SK-N-SH (cell line): ENCODE data around the gene YTHDF1. TPM values are rescaled to one million over a fixed set of nuclear protein-coding genes. Genes with fewer than 3 reads are reported as not detected.

Experiments
- CTCF ChIA-PET: fragments of 300-600, 350-600 bp; formaldehyde crosslinking; extraction: SDS; loops from one replicate; lab custom pipeline; 2021; lab: Yijun Ruan, JAX
- POLR2A ChIA-PET: fragments of 350-600 bp; sonication (Branson Sonifier 250); formaldehyde crosslinking; extraction: SDS; loops from one replicate; lab custom pipeline; 2020; ENCODE audit warnings: antibody characterized with exemption, inconsistent platforms; lab: Yijun Ruan, JAX
- DNase-seq: peaks from one replicate; pipeline ENCODE4 v3.0.0; 2012
- H2AFZ ChIP-seq: fragments of 200-600 bp; sonication (generic); 2 replicates; pipeline ENCODE4 v1.8.1; 2016; ENCODE audit warnings: antibody characterized with exemption, mild to moderate bottlenecking, low read depth
- H3F3A ChIP-seq: fragments of 200-600 bp; sonication (generic); replicated peaks from 2 replicates; pipeline ENCODE3; 2016; ENCODE audit warnings: antibody characterized with exemption, mild to moderate bottlenecking; ENCODE audit not compliant: insufficient read depth
- H3K27ac ChIP-seq, 2 experiments: fragments of 200-500 bp in 1 of 2; fragments of 200-600 bp in 1 of 2; sonication (Bioruptor generic) in 1 of 2; sonication (generic), shearing (Covaris generic) in 1 of 2; 2 replicates each; pipeline versions ENCODE4 v1.5.1 to v1.6.1; 2014 to 2016; ENCODE audit warnings: low read depth in 2 of 2, inconsistent platforms in 1 of 2, low read length in 1 of 2, mild to moderate bottlenecking in 1 of 2, mixed read lengths in 1 of 2
- H3K27me3 ChIP-seq: fragments of 200-600 bp; sonication (generic), shearing (Covaris generic); 2 replicates; pipeline ENCODE4 v1.6.1; 2016; ENCODE audit warnings: mixed run types; ENCODE audit not compliant: insufficient read depth
- H3K36me3 ChIP-seq, 2 experiments: fragments of 200-500 bp in 1 of 2; fragments of 200-600 bp in 1 of 2; sonication (Bioruptor generic) in 1 of 2; sonication (generic) in 1 of 2; replicated peaks in 1 of 2; 2 replicates each; pipeline versions ENCODE3 to v1.5.1; 2014 to 2016; ENCODE audit warnings: low read length in 1 of 2, mild to moderate bottlenecking in 1 of 2; ENCODE audit not compliant: insufficient read depth in 2 of 2, control insufficient read depth in 1 of 2
- H3K4me1 ChIP-seq, 2 experiments: fragments of 200-500 bp in 1 of 2; fragments of 200-600 bp in 1 of 2; sonication (Bioruptor generic) in 1 of 2; sonication (generic), shearing (Covaris generic) in 1 of 2; 2 replicates each; pipeline versions ENCODE4 v1.5.1 to v1.6.1; 2014 to 2016; ENCODE audit warnings: low read depth in 1 of 2, low read length in 1 of 2, mixed run types in 1 of 2; ENCODE audit not compliant: insufficient read depth in 2 of 2, control insufficient read depth in 1 of 2
- H3K4me2 ChIP-seq: fragments of 200-600 bp; sonication (generic), shearing (Covaris generic); 2 replicates; pipeline ENCODE4 v1.6.1; 2017; ENCODE audit warnings: mixed run types
- H3K4me3 ChIP-seq, 2 experiments: fragments of 200-500 bp in 1 of 2; fragments of 200-600 bp in 1 of 2; sonication (Bioruptor generic) in 1 of 2; sonication (generic), shearing (Covaris generic) in 1 of 2; 2 replicates each; pipeline versions ENCODE4 v1.5.1 to v1.8.1; 2014 to 2016; ENCODE audit warnings: low read depth in 2 of 2, inconsistent platforms in 1 of 2, low read length in 1 of 2, mild to moderate bottlenecking in 1 of 2, mixed read lengths in 1 of 2, moderate library complexity in 1 of 2
- H3K79me2 ChIP-seq: fragments of 200-600 bp; sonication (generic); 2 replicates; pipeline ENCODE4 v1.8.1; 2017; ENCODE audit warnings: mild to moderate bottlenecking; ENCODE audit not compliant: insufficient read depth
- H3K9ac ChIP-seq: fragments of 200-600 bp; sonication (generic); 2 replicates; pipeline ENCODE4 v1.6.1; 2017; ENCODE audit warnings: mixed run types
- H3K9me2 ChIP-seq: fragments of 200-600 bp; sonication (generic); 2 replicates; pipeline ENCODE4 v1.6.1; 2017; ENCODE audit warnings: mixed run types
- H3K9me3 ChIP-seq: fragments of 200-600 bp; sonication (generic); 2 replicates; pipeline ENCODE4 v1.6.1; 2017; ENCODE audit warnings: mixed run types, mild to moderate bottlenecking, moderate library complexity
- H4K20me1 ChIP-seq: fragments of 200-600 bp; sonication (generic); 2 replicates; pipeline ENCODE4 v1.6.1; 2017; ENCODE audit warnings: mild to moderate bottlenecking, mixed run types; ENCODE audit not compliant: insufficient read depth
- EZH2phosphoT487 ChIP-seq: fragments of 200-600 bp; sonication (generic); IDR thresholded peaks from 2 replicates; pipeline ENCODE4 v1.6.1; 2017; ENCODE audit warnings: low read depth, mixed run types, mild to moderate bottlenecking, antibody characterized with exemption, moderate library complexity, borderline replicate concordance
- FOSL2 ChIP-seq: IDR thresholded peaks from 2 replicates; pipeline ENCODE4 v1.4.0; 2012; ENCODE audit warnings: low read depth, mild to moderate bottlenecking, moderate library complexity, borderline replicate concordance
- FOXJ3 ChIP-seq: sonication (generic); formaldehyde crosslinking; IDR thresholded peaks from 2 replicates; pipeline ENCODE4 v1.5.1; 2020; ENCODE audit warnings: mild to moderate bottlenecking, missing genetic modification reagents
- GATA2 ChIP-seq: sonication (generic); formaldehyde crosslinking; IDR thresholded peaks from 2 replicates; pipeline ENCODE4 v1.5.0; 2020; ENCODE audit warnings: mild to moderate bottlenecking, missing genetic modification reagents
- JUND ChIP-seq: IDR thresholded peaks from 2 replicates; pipeline ENCODE4 v1.4.0; 2012
- MEF2A ChIP-seq: IDR thresholded peaks from 2 replicates; pipeline ENCODE4 v1.4.0; 2012; ENCODE audit warnings: low read depth, borderline replicate concordance
- NFIC ChIP-seq: IDR thresholded peaks from 2 replicates; pipeline ENCODE4 v1.4.0; 2012; ENCODE audit warnings: borderline replicate concordance
- POLR2AphosphoS5 ChIP-seq: IDR thresholded peaks from 2 replicates; pipeline ENCODE4 v1.6.1; 2012; ENCODE audit warnings: low read depth, low read length
- RAD21 ChIP-seq: IDR thresholded peaks from 2 replicates; pipeline ENCODE4 v1.6.1; 2012; ENCODE audit warnings: mild to moderate bottlenecking, low read length
- REST ChIP-seq: IDR thresholded peaks from 2 replicates; pipeline ENCODE4 v1.6.1; 2012; ENCODE audit warnings: mild to moderate bottlenecking, low read depth, low read length, moderate library complexity
- RXRA ChIP-seq: IDR thresholded peaks from 2 replicates; pipeline ENCODE4 v1.4.0; 2012; ENCODE audit warnings: low read depth, mild to moderate bottlenecking, borderline replicate concordance
- SIN3A ChIP-seq: IDR thresholded peaks from 2 replicates; pipeline ENCODE4 v1.6.1; 2012; ENCODE audit warnings: low read depth, mild to moderate bottlenecking, low read length, moderate library complexity, borderline replicate concordance
- SMC3 ChIP-seq: IDR thresholded peaks from 2 replicates; pipeline ENCODE4 v1.6.1; 2012; ENCODE audit warnings: low read depth, low read length, improper control_type of control experiment
- TAF1 ChIP-seq: IDR thresholded peaks from 2 replicates; pipeline ENCODE4 v1.6.1; 2012; ENCODE audit warnings: low read depth, mild to moderate bottlenecking, low read length, moderate library complexity, borderline replicate concordance
- TEAD4 ChIP-seq: IDR thresholded peaks from 2 replicates; pipeline ENCODE4 v1.4.0; 2012; ENCODE audit warnings: mild to moderate bottlenecking, borderline replicate concordance; ENCODE audit not compliant: insufficient read depth
- YY1 ChIP-seq: IDR thresholded peaks from 2 replicates; pipeline ENCODE4 v1.4.0; 2012; ENCODE audit warnings: low read depth, mild to moderate bottlenecking
- WGBS: methylation state at CpG from one replicate; pipeline ENCODE4 v1.1.6; 2017; ENCODE audit warnings: low lambda C conversion rate; 5-methylcytosine and 5-hydroxymethylcytosine counted together
- polyA plus RNA-seq, 3 experiments: library from polyadenylated mRNA; depleted of rRNA; stranded (reverse); fragments of >200 nt; gene quantifications; 2 replicates each; pipeline ENCODE4 v1.2.3, GENCODE V29; 2012
- TF ChIP-seq, protein P1 (sequence below): IDR thresholded peaks from 2 replicates; pipeline ENCODE4 v1.4.0; 2012; ENCODE audit warnings: low read depth, borderline replicate concordance

The YTHDF1 gene
- polyA plus RNA-seq, 1 of the 3 experiments (the other 2 are of a cell fraction): 17.0 TPM

- CTCF ChIA-PET: interaction anchor here (2.7 kb wide), 1 partner anchor 120 kb away, joined by 7 read pairs; no protein-coding TSS in a partner anchor
Observed at GRCh38 chr20:63261795-63262528, 46.0 kb upstream of the YTHDF1 start.

GRCh38 chr20:63261060-63261794 lies 45.3 kb upstream of the YTHDF1 start:
- Histone ChIP-seq H3K4me3 (no peak overlapping the region), H3K79me2 (no peaks in the 10 kb centered on the region), H3F3A (no peaks in the 10 kb centered on the region), H3K9ac (no peak overlapping the region), H3K4me1 (peaks cover 0 to 5% of the 10 kb centered on the region in 2 experiments; a peak in 1 of 4 replicates), H3K4me2 (no peak overlapping the region), H3K9me2 (no peaks in the 10 kb centered on the region), H2AFZ (no peak overlapping the region), H3K27me3 (peaks cover 15% of the 10 kb centered on the region), H3K9me3 (no peaks in the 10 kb centered on the region), H3K36me3 (no peaks in the 10 kb centered on the region), H4K20me1 (no peaks in the 10 kb centered on the region), H3K27ac (no peak overlapping the region)
- WGBS: 47% methylated on average over 14 of the region's 25 CpGs
- ChIA-PET CTCF (interaction anchor here (0.8 to 3.5 kb wide), 5 partner anchors 9 to 121 kb away, joined by 3 to 21 read pairs (median 3); partner anchors contain the start of gene ARFGAP1), POLR2A (no interaction called here)
- DNase-seq: no peak
- TF ChIP-seq MEF2A (no peak), RXRA (no peak), SMC3 (no peak), RAD21 (no peak), YY1 (no peak), REST (no peak), NFIC (no peak), SIN3A (no peak), JUND (no peak), FOXJ3 (CRISPR knock-in tag) (no peak), FOSL2 (no peak), TAF1 (no peak), EZH2phosphoT487 (no peak), TEAD4 (no peak), GATA2 (CRISPR knock-in tag) (no peak)
- TF ChIP-seq, protein P1, sequence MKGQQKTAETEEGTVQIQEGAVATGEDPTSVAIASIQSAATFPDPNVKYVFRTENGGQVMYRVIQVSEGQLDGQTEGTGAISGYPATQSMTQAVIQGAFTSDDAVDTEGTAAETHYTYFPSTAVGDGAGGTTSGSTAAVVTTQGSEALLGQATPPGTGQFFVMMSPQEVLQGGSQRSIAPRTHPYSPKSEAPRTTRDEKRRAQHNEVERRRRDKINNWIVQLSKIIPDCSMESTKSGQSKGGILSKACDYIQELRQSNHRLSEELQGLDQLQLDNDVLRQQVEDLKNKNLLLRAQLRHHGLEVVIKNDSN: no peak

More at GRCh38 chr20:63261795-63262528, 46.0 kb upstream of the YTHDF1 start:
- Histone ChIP-seq H3K27me3 (peaks cover 15% of the 10 kb centered on the region), H3K79me2 (no peaks in the 10 kb centered on the region), H3K4me1 (peaks cover 0 to 5% of the 10 kb centered on the region in 2 experiments; a peak in 1 of 4 replicates), H3K9me3 (no peaks in the 10 kb centered on the region), H3F3A (no peaks in the 10 kb centered on the region), H3K36me3 (no peaks in the 10 kb centered on the region), H4K20me1 (no peaks in the 10 kb centered on the region), H3K27ac (no peak overlapping the region), H3K4me3 (no peak overlapping the region), H3K4me2 (no peak overlapping the region), H3K9ac (no peak overlapping the region), H3K9me2 (no peaks in the 10 kb centered on the region), H2AFZ (no peak overlapping the region)
- no peak for DNase-seq
- POLR2A ChIA-PET: no interaction called here
- WGBS: 57% methylated on average over 26 of the region's 30 CpGs
- TF ChIP-seq TAF1 (no peak), JUND (no peak), POLR2AphosphoS5 (no peak)
